ENCODE measurements around the gene ERBB4.

Gene ERBB4

GRCh38 chr2:212295571-212295970 lies 243.0 kb downstream of the ERBB4 start:
- TF ChIP-seq CTCF (IDR thresholded peaks at IDR 0.05; ENCODE audit: low read depth, low read length) = no peak
- DNase-seq (ENCODE audit: extremely low read depth, low read depth) = no peak

DNA sequence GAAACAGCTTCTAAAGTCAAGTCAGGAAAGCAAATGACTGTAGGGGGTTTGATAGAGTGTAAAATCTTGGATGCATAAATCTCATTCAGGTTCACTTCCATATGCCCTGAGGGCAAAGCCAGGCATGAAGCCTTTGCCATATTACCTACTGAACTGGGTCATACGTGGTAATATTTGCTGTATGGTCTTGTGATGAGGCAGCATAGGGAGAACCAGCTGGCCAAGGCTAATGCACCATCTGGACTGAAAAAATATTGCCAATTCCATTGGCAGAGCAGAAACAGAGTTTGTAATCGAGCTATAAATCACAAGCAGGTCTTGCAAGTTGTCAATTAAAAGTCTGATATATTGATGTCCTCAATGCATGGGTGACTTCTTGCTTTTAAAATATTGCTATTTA lies 243.8 kb downstream of the ERBB4 start:
- DNase-seq (ENCODE audit: extremely low read depth, low read depth) = no peak
- no peak for TF ChIP-seq CTCF (IDR thresholded peaks at IDR 0.05; ENCODE audit: low read depth, low read length)

GRCh38 chr2:212289301-212289700 lies 249.3 kb downstream of the ERBB4 start:
- TF ChIP-seq CTCF (IDR thresholded peaks at IDR 0.05; ENCODE audit: low read depth, low read length) = no peak
- DNase-seq (ENCODE audit: extremely low read depth, low read depth) = no peak

GRCh38 chr2:212288308-212288707 lies 250.3 kb downstream of the ERBB4 start:
- DNase-seq (ENCODE audit: extremely low read depth, low read depth) = no peak
- no peak for TF ChIP-seq CTCF (IDR thresholded peaks at IDR 0.05; ENCODE audit: low read depth, low read length)

DNA sequence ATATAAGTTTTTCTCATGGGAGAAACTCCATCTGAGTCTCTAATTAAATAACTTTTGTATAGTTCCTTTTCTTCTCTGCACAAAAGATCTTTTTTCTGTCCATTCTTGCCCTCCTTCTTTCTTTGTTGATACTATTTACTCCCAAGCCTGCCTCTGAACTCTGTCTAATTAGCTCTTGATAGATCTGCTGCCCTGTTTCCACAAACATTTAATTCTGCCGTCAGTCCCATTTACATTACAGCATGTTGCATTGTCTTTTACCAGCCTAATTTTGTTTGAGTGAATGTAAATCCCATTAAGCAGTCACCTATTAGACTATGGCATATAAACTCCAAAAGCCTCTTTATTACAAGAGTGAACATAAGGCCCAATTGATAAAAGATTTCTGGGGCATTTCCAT lies 254.4 kb downstream of the ERBB4 start:
- no peak for TF ChIP-seq CTCF (IDR thresholded peaks at IDR 0.05; ENCODE audit: low read depth, low read length)
- DNase-seq (ENCODE audit: extremely low read depth, low read depth) = no peak

GRCh38 chr2:212282671-212283261 lies 255.8 kb downstream of the ERBB4 start:
- DNase-seq (ENCODE audit: extremely low read depth, low read depth) = no peak

DNA sequence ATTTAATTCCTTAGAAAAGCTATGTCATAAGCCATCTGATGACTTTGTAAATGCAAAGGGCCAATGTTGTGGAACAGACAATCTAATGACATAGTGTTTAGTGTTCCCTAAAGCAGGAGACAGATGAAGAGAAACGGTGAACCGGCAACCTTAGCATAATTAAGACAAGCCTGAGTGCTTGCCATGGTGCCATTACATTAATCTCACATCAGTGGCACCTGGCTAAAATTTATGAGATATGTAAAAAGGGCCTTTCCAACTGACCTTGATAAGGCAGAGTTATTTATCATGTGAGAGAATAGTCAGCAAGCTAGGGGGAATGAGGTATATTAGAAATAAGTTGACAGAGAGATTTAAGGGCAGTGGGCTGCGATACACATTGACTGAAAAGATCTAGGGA lies 261.8 kb downstream of the ERBB4 start:
- TF ChIP-seq CTCF (IDR thresholded peaks at IDR 0.05; ENCODE audit: low read depth, low read length) = no peak
- no peak for DNase-seq (ENCODE audit: extremely low read depth, low read depth)

More at GRCh38 chr2:212282671-212283261, 255.8 kb downstream of the ERBB4 start:
- TF ChIP-seq CTCF (IDR thresholded peaks at IDR 0.05; ENCODE audit: low read depth, low read length) = no peak

Data from AG09319 (cell line).